Fibroblast of pulmonary artery (primary cell): ENCODE data around the gene PCP4L1.
"Not testable (repeated sequence)": the region's sequence is repeated elsewhere in the genome, so short reads cannot be mapped to it uniquely, and the experiment has no call there.

ENCODE experiments used
- DNase-seq: peaks from one replicate; pipeline ENCODE4 v3.0.0-alpha.2; 2010; ENCODE audit warnings: low read depth
- H3K4me3 ChIP-seq: replicated peaks from 2 replicates; pipeline ENCODE4 v1.5.1; 2011; ENCODE audit warnings: low read depth, mild to moderate bottlenecking, control low read depth, low read length, moderate library complexity
- TF ChIP-seq, protein P1 (sequence below): IDR thresholded peaks from 2 replicates; pipeline ENCODE4 v1.5.1; 2011; ENCODE audit warnings: mild to moderate bottlenecking, control low read depth, low read length, inconsistent platforms; ENCODE audit errors: missing control alignments

PCP4L1 gene

DNA sequence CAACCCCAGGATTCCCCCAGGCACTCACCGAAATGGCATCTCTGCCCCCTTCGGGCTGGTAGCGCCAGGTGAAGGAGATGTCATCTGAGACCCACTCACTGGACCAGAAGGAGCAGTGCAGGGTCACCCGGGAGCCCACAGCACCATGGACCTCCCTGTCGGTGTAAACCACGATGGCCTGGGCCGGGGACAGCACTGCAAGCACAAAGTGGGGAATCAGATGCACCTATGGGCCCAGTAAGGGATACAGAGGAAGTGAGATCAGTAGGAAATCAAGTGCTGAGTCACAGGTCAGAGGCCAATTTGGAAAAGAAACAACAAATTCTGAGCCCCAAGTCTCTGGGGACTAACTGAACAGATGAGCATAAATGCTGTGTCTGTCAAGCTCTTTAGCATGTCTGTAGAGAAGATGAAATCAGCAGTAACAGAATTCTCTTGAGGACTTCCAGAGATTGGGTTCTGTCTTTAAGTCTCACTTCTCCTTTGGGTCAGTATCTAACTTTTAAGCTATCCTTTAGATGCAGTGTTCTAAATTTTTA lies 48.8 kb downstream of the PCP4L1 start:
- H3K4me3 ChIP-seq: no peak overlapping the region
- TF ChIP-seq, protein P1, sequence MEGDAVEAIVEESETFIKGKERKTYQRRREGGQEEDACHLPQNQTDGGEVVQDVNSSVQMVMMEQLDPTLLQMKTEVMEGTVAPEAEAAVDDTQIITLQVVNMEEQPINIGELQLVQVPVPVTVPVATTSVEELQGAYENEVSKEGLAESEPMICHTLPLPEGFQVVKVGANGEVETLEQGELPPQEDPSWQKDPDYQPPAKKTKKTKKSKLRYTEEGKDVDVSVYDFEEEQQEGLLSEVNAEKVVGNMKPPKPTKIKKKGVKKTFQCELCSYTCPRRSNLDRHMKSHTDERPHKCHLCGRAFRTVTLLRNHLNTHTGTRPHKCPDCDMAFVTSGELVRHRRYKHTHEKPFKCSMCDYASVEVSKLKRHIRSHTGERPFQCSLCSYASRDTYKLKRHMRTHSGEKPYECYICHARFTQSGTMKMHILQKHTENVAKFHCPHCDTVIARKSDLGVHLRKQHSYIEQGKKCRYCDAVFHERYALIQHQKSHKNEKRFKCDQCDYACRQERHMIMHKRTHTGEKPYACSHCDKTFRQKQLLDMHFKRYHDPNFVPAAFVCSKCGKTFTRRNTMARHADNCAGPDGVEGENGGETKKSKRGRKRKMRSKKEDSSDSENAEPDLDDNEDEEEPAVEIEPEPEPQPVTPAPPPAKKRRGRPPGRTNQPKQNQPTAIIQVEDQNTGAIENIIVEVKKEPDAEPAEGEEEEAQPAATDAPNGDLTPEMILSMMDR: no peak
- peak; percentile 54 for DNase-seq

DNA sequence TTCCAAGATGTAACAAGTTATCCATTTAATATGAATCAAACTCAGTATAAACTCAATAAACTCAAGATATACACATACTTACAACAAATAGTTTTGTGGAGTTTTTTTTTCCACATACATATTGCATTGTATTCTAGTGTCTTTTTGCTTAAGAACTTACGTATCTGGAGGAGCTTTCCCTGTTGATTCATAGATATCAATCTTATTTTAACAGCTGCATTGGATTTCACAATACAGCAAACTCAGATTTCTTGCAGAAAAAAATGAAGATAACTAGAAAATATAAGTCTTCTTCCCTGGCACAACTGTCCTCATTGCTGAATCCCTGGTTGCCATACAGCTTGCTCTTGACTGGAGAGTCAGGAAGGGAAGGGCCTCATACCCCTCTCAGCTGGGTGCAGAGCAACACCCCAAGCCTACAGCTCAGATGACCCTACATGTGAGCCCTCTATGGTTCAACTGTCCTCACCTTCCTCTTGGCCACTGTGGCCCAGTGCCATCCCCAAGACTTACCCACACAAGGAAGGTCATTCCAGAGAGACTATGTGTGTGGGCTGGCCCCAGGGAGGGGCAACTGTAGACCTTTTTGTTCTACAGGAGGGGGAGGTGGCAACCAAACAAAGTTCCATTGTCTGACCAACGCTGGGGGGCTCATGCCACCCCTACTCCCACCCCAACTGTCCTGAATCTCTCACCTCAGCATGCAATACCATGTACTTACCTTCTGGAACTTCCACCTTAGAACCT lies 49.5 kb downstream of the PCP4L1 start:
- TF ChIP-seq, protein P1: no peak
- H3K4me3 ChIP-seq: no peak overlapping the region
- peak; percentile 51 for DNase-seq

DNA sequence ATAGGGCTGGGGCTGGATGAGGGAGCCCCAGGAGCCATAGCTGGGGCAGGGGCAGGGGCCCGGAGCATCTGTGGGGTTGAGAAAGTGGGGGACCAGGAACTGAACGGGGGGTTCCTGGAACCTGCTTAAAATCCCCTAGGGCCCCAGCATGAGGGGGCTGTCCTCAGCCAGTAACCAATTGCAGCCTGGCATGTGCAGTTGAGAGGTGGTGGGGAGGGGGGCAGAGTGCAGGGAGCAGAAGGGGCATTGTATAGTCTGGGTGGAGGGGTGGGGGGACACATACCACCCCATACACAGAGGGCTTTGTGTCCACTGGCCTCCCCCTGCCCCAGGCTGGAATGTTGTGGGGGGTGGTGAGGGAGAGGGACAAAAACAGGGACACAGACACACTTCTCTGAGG lies 51.3 kb downstream of the PCP4L1 start, which contains the start of gene MPZ:
Gene MPZ (minus strand): TSS at position 101 of the 400 bp plus-strand sequence. CDS start 63 bp downstream, at position 38.
- no peak for DNase-seq
- TF ChIP-seq, protein P1: no peak
- H3K4me3 ChIP-seq: no peak within 1 kb of the TSS

DNA sequence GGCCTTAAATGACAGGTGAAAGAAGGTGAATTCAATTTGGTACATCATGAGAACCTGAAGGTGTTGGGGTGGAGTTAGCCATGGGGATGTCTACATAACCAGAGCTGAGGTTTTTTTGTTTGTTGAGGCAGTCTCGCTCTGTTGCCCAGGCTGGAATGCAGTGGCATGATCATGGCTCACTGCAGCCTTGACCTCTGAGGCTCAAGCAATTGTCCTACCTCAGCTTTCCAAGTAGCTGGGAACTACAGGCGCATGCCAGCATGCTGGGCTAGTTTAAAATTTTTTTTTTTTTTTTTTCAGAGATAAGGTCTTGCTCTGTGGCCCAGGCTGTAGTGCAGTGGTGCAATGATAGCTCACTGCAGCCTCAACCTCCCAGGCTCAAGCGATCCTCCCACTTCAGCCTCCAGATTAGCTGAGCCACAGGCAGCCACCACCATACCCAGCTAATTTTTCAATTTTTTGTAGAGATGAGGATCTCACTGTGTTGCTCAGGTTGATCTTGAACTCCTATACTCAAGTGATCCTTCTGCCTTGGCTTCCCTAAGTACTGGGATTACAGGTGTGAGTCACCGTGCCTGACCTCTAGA lies 53.1 kb downstream of the PCP4L1 start:
- no peak overlapping the region for H3K4me3 ChIP-seq
- TF ChIP-seq, protein P1: no peak
- no peak for DNase-seq

DNA sequence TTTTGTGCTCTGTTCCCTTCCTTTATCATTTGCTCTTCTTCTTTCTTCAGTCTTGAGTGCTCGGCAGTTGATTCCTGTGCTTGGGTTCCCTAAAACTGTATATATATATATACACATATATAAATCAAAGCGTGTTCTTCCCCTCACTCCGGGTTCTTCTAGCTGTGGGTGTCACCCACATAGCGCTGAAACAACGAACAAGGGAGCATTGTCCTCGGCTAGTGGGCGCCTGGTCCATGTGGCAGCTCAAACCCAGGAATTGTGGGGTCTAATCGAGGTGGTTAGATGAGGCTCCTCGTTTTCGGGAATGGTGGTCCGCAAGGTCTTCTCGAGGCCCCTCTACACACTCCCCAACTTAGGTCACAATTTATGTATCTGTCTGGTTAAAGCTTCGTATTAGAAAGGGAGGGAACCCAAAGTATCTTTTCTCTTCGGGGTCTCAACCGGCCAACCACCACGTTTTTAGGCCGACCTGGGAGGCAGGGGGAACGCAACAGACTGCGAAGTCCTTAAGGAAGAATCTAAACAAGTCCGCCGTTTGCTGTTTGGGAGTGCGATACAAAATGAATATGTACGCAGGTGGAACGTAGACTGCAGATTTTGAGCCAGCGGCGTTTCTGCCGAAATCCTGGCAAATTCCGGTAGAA lies 55.1 kb downstream of the PCP4L1 start:
- H3K4me3 ChIP-seq: peak overlapping the region; percentile 70
- TF ChIP-seq, protein P1: no peak
- no peak for DNase-seq

DNA sequence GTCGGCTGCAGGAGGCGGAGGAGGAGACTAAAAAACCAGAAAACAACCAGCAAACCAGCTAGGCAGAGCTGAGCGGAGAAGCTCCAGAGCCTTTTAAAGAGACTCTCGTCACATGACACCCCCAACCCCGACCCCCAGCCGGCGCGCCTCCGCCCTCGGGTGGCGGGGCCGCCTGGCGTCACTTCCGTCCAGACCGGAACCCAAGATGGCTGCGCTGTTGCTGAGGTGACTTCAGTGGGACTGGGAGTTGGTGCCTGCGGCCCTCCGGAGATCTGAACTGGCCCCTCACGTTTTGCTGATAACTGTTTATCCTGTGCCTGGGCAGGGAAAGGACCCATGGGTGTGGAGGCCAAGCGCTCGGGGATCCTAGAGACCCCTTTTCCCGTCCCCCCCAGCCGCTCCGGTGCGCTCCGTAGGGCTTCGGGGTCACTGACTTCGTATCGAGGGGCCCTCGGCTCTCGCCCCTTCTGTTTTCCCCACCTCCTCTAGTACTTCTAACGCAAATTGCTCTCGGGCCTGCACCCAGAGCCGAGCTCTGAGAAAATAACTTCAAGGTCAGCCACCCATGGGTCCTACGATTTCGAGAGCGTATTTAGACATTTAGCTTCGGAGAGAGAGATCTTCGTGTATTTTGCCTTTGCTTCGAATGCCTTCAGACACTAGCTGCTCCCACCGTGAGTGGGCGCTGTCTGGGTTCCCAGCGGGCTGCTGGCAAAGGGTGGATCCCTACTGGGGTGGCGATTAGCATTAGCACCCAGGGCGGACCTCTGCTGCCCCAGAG lies 55.8 kb downstream of the PCP4L1 start, which contains the start of gene SDHC:
Gene SDHC (plus strand): TSS at position 181 of the 781 bp plus-strand sequence. CDS start 25 bp downstream, at position 206.
- DNase-seq: peak; percentile 94
- peak within 1 kb of the TSS; percentile 70 for H3K4me3 ChIP-seq
- TF ChIP-seq, protein P1: peak; percentile 54

DNA sequence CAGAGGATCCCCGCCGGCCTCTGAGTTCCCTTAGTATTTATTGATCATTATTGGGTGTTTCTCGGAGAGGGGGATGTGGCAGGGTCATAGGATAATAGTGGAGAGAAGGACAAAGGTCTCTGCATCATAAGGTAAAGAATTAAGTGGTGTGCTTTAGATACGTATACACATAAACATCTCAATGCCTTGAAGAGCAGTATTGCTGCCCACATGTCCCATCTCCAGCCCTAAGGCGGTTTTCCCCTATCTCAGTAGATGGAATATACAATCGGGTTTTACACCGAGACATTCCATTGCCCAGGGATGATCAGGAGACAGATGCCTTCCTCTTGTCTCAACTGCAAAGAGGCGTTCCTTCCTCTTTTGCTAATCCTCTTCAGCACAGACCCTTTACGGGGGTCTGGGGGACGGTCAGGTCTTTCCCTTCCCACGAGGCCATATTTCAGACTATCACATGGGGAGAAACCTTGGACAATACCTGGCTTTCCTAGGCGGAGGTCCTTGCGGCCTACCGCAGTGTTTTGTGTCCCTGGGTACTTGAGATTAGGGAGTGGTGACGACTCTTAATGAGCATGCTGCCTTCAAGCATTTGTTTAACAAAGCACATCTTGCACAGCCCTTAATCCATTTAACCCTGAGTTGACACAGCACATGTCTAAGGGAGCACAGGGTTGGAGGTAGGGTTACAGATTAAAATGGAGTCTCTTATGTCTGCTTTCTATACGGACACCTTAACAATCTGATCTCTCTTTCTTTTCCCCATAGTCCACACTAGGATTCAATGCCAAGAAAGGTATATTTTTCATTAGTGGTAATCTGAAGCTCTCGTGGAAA lies 57.5 kb downstream of the PCP4L1 start:
- DNase-seq, H3K4me3 ChIP-seq: not testable (repeated sequence)
